Stimulated activated CD8-positive, alpha-beta memory T cell treated with anti-CD3 and anti-CD28 coated beads, Interleukin-15, amount 100 ng/mL, for 24 hours (primary cell): Measurements from ENCODE around the gene SIAH3.
"Not testable (repeated sequence)": the region's sequence is repeated elsewhere in the genome, so short reads cannot be mapped to it uniquely, and the experiment has no call there.

Experiments used
- DNase-seq: peaks from one replicate; pipeline ENCODE4 v3.0.0-alpha.2; 2020; ENCODE audit warnings: low read depth

SIAH3 gene

GRCh38 chr13:45782327-45783045 is 69.1 kb downstream of the SIAH3 start:
- no peak for DNase-seq

GRCh38 chr13:45781553-45782326 is 69.8 kb downstream of the SIAH3 start:
- no peak for DNase-seq

- DNase-seq = no peak
Measured at GRCh38 chr13:45779901-45780300, 71.7 kb downstream of the SIAH3 start.

GRCh38 chr13:45778882-45779281 is 72.7 kb downstream of the SIAH3 start:
- no peak for DNase-seq

DNA sequence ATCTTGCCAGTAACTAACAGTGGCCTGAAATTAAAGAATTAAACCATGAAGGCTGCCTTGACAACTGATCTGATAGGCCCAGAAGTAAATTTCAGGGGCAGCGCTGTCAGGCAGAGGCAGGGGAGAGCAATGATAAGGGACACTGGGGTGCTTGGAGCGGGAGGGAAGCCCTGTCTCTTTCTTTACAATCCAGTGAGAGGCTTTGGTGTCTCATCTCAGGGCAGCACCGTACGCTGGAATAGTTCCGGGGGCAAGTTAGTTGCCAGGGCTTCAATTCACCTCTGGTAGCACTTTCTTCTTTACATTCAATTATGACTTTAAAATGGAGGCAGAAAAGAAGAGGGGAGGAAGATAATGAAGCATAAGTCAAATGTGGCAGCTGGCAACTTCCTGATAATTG is 74.8 kb downstream of the SIAH3 start:
- DNase-seq = no peak

GRCh38 chr13:45775401-45775963 is 76.1 kb downstream of the SIAH3 start:
- DNase-seq = no peak

- no peak for DNase-seq
Measured at GRCh38 chr13:45773944-45774343, 77.6 kb downstream of the SIAH3 start.

DNA sequence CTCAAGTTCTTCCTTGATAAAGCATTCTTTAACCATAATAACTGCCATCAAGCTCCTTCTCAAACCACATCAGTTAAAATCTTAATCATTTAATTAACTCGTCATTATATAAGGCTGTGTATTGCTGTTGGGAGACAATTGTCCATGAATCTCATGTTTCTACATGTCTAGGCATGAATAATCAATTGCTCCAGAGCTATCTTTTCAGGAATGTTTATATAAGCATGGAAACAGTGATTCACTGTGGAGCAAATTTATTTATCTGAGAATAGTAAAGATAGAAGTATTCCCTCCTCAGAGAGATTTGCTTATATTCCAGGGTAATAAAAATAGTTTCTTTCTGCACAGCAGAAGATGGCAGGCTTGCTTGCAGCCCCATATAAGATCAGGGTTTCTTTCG is 78.3 kb downstream of the SIAH3 start:
- no peak for DNase-seq

DNA sequence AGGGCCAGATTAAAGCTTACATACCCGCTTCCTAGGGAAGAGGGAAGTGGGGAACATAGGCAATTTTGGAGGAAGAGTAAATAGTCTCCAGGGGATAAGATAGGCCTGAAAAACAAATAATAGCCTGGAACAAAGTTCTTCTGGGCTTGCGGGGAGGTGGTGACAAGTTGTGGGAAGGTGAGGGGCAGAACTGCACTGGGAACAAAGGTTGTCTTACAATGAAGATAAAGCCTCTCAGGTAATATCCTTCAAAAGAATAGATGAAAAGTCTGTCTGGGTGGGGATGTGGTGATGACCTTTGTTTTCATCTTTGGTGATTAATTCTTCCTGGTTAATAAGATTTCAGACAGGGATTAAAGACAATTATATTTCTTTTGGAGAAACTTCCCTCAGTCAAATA is 80.7 kb downstream of the SIAH3 start:
- DNase-seq = no peak

GRCh38 chr13:45768656-45769479 is 82.7 kb downstream of the SIAH3 start:
- no peak for DNase-seq

DNA sequence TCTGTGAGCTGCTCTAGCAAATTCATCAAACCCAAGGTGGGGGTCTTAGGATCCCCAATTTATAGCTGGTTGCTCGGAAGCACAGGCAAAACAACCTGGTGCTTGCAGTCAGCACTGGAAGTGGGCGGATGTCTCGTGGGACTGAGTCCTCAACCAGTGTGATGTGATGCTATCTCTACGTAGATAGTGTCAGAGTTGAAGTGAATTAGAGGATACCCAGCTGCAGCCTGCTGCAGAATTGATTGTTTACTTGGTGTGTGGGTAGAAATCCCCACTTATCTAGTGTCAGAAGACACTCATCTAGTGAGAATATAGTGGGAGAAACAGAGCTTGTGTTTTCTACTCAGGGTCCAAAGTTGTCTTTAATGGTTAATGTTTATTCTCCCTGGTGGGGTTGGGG is 86.1 kb downstream of the SIAH3 start:
- no peak for DNase-seq

GRCh38 chr13:45763419-45763818 is 88.1 kb downstream of the SIAH3 start:
- no peak for DNase-seq

GRCh38 chr13:45757589-45757988 is 94.0 kb downstream of the SIAH3 start:
- not testable (repeated sequence) for DNase-seq

GRCh38 chr13:45756498-45756897 is 95.1 kb downstream of the SIAH3 start:
- not testable (repeated sequence) for DNase-seq

DNA sequence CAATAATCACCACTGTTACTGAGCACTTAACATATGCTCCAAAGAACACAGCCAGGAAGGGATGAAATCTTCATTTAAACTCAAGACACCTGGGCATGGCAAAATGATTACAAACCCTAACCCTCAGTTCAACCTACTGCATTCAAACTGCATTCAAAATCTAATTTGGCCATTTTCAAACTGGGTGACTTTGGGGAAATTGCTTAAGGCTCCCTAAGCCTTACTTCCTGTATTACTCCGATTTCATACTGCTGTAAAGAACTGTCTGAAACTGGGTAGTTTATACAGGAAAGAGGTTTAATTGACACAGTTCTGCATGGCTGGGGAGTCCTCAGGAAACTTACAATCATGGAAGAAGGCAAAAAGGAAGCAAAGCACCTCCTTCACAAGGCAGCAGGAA is 99.0 kb downstream of the SIAH3 start:
- no peak for DNase-seq

GRCh38 chr13:45751885-45752284 is 99.7 kb downstream of the SIAH3 start:
- no peak for DNase-seq

DNA sequence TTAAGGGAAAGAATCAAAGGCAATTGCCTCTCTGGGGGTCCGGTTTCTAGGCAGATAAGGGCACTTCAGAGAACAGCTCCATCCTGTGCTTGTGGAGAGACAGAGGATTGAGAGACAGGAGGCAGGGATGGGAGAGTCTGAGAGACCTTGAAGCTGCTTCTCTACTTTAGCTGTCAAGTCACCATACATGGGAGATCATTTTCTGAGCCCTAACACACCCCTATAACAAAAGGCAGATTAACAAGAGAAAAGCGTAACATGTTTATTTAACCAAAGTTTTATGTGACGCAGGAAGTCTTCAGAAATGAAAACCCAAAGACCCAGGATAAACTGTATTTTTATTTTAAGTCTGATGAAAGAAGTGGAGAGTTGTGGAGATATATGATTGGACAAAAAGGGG is 101.0 kb downstream of the SIAH3 start:
- no peak for DNase-seq

DNA sequence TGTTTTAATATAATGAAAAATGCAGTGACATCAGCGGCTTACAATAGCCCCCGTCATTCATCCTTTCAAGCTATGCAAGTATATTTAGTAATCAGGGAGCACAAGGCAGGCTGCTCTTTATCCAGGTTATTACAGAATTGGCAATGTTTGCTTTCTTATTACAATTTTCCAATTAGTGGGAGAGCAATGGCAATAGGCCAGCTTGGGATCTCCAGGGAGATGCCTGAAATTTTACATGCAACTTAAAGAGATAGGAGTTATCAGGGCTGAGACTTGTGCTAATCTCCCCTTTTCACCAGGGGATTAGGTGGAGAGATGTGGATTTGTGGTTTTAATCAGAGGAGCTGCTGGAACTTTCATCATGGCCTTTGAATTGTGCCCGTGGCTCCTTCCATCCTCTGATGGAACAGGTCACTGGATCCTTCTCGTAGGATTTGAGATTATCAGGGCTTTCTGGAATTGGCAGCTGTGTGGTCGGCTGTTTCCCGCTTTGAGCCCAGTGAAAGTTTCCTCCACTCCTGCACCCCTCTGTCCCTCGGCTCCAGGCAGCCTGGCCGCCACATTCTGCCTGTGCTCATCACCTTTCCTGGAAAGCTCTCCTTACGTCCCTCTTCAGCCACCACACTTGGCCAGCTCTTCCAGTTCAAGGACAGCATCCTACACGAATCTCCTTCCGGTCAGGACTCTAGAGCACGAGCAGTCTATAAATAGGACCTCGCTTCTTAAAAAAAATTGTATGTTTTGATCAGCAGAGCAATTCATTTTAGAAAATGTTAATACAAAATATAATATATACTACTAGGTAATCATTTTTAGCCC is 102.4 kb downstream of the SIAH3 start:
- DNase-seq = no peak

DNA sequence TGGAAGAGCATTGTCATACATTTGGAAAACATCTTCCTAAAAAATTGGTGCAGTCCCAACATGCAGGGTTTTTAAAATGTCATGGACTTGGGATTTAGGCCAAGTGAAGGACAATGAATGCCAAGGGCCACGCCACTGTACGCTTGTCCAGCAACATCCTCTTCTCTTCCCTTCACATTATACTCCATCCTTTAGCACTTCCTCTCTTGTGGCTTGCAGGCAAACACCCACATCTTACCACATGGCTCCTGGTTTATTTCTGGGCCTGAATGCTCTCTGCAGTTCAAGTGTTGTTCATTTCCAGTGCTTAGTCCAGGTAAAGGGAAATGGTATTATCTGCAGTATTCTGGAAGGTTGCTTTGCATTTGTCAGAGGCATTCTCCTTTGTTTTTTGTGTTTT is 104.5 kb downstream of the SIAH3 start:
- DNase-seq = no peak

GRCh38 chr13:45744979-45745378 is 106.6 kb downstream of the SIAH3 start:
- DNase-seq = no peak

GRCh38 chr13:45742985-45743384 is 108.6 kb downstream of the SIAH3 start:
- DNase-seq = no peak
